ENCODE data around the gene ANO8.
"Not testable (repeated sequence)": the region's sequence is repeated elsewhere in the genome, so short reads cannot be mapped to it uniquely, and the experiment has no call there.

ANO8 gene

DNA sequence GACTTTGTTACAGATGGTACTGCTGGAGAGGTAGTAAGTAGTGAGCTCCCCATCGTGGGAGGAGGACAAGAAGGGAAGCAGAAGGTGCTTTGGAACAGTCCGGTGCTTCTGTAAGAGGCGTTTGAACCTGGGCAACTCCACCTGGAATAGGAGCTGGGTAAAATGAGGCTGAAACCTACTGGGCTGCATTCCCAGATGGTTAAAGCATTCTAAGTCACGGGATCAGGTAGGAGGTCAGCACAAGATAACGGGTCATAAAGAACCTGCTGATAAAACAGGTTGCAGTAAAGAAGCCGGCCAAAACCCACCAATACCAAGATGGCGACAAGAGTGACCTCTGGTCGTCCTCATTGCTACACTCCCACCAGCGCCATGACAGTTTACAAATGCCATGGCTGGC is 47.9 kb downstream of the ANO8 start:
- DNase-seq (ENCODE audit: low read depth in 3 of 3) = no peak

DNA sequence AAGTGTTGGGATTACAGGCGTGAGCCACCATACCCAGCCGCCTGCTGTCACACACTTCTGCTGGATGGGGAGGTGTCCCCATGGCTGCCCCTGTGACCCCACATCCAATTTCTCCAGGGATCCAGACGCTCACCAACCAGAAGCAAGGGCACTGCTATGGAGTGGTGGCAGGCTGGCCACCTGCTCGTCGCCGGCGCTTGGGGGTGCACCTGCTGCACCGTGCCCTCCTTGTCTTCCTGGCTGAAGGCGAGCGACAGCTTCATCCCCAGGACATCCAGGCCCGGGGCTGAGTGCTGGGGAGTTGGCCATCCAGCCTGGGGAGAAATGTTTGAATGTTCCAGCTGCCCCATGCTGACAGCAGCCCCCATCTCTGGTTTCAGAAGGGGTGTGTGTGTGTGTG is 48.4 kb downstream of the ANO8 start:
- DNase-seq (ENCODE audit: low read depth in 3 of 3) = no peak

DNA sequence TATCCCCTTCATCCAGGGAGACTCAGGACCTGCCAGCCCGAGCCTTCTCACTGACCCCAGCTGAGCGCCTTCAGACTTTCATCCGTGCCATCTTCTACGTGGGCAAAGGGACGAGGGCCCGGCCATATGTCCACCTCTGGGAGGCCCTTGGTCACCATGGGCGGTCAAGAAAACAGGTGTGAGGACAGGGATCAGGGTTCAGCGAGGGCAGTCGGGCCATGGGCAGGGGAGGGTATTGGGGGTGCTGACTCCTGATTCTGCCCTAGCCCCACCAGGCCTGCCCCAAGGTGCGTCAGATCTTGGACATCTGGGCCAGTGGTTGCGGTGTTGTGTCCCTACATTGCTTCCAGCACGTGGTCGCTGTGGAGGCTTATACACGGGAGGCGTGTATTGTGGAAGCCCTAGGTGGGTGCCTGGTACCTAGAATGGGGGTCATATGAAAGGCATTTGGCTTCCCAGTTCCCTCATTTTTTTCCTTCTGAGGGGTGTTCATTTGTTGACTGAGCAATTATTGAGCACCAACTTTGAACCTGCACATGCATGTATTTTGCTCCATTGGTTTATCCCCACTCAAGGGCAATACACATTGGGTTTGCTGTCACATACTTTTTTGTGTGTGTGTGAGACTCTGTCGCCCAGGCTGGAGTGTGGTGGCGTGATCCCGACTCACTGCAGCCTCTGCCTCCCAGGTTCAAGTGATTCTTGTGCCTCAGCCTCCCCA is 49.1 kb downstream of the ANO8 start:
- DNase-seq (ENCODE audit: low read depth in 3 of 3) = no peak

GRCh38 chr19:17283504-17283996 is 51.1 kb downstream of the ANO8 start:
- no peak for DNase-seq (ENCODE audit: low read depth in 3 of 3)

- DNase-seq (ENCODE audit: low read depth in 3 of 3) = peak; percentile 68 to 73 (median 72)
Measured at GRCh38 chr19:17282488-17283125, 52.0 kb downstream of the ANO8 start.

DNA sequence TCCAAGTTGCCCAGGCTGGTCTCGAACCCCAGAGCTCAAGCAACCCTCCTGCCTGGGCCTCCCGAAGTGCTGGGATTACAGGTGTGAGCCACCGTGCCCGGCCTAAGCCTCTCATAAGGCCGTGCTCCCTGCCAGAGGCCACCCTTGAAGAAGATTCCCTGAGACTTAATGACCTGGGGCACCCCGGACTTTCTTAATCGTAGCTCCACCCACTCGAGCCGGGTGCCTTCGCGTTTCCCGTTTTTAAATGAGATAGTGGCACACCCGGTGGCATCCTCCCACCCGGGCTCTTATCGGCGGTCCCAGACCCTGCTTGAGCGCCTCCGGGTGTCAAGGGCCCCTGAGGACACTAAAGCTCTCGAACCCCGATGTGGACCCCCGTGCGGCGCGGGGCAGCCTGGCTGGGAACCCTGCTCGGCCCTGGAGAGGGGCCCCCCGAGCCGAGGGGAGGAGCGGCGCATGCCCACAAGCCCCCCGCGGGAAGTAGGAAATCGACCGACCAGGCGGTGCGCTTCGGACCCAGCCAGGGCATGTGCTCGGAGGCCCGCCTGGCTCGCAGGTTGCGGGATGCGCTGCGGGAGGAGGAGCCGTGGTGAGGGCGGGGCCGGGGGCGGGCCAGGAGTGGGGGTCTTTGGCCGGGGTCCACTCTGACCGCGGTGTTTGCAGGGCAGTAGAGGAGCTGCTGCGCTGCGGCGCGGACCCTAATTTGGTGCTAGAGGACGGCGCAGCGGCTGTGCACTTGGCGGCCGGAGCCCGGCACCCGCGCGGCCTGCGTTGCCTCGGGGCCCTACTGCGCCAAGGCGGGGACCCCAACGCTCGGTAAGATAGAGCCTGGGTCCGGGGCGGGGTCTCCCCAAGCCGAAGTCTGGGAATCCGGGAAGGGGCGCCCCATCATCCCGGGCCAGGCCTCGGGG is 53.0 kb downstream of the ANO8 start, which contains the start of gene ANKLE1:
TSS of gene ANKLE1 (plus strand) at position 511 of the 914 bp plus-strand sequence. CDS start at position 531, 20 bp downstream.
- DNase-seq (ENCODE audit: low read depth in 3 of 3) = no peak

GRCh38 chr19:17279436-17279835 is 55.2 kb downstream of the ANO8 start:
- no peak for DNase-seq (ENCODE audit: low read depth in 3 of 3)

DNA sequence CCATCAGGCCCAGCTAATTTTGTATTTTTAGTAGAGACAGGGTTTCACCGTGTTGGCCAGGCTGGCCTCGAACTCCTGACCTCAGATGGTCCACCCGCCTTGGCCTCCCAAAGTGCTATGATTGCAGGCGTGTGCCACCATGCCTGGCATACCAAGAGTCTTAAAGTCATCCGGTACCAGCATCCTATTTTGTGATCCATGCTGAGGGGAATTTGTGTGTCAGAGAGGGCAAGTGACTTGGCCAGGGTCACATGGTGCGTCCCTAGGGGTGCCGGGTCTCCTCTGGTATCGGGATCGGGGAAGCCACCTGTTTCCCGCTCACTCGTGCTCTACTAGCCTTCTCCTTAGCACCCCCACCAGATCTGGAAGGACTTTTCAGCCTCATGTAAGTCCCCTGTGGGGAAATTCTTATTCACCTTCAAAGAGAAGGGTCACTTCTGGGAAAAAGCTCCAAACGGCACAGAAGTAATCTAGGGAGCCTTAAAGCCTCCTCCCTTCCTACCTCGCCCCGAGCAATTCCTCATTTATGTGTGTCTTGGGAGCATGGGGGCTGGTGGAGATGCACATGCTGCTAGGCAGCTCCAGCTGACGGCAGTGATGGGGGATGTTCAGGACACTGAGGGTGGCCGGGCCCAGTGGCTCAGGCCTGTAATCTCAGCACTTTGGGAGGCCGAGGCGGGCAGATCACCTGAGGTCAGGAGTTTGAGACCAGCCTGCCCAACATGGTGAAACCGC is 59.0 kb downstream of the ANO8 start:
- no peak for DNase-seq (ENCODE audit: low read depth in 3 of 3)

DNA sequence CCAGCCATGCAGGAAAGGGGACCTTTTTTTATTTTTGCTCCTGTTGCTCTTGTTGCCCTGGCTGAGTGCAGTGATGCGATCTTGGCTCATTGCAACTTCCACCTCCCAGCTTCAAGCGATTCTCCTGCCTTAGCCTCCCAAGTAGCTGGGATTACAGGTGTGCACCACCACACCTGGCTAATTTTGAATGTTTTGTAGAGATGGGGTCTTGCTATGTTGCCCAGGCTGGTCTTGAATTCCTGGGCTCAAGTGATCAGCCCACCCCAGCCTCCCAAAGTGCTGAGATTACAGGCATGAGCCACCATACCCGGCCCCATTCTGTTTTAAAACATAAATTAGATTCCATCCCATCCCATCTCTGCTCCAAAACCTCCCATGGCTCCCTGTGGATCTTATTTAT is 59.8 kb downstream of the ANO8 start:
- DNase-seq (ENCODE audit: low read depth in 3 of 3) = not testable (repeated sequence)
